ENCODE data around the gene STEAP1B. TPM values are rescaled to one million over a fixed set of nuclear protein-coding genes. Genes with fewer than 3 reads are reported as not detected.

Gene STEAP1B
- total and polyA plus RNA-seq, 2 of the 4 experiments (the other 2 are of a cell fraction), result 7.9 to 13.8 TPM

DNA sequence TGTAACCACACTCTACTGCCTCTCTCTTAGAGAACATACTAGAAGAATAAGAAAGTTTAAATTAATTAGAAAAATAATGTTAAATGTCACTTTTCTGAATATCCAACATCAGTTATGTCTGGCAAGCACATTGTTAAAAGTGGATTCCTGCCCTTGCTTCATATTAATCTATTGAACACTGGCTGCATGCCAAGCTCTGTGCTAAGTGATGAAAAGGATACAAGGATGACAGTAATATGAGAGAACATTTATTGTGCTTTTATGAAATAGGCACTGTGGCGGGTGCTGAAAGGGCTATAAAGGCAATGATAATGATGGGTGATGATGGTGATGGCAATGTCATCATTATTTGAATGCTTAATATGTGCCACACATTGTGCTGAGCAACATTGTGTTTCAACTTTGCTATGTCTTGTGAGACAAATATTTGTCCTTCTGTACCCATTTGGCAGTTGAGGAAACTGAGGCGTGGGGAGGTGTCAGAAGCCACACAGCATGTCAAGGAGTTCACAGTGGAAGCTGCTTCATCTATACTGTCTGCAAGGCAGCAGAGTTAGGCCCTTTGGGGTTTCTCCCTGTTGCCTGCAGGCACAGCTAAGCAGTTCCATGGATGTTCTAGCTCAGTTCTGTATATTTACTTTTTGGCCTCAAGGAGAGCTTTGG lies 78.9 kb downstream of the STEAP1B start:
- H2BK15ac ChIP-seq (ENCODE audit: low read depth, low read length), result no peak overlapping the region
- H2AFZ ChIP-seq (replicated peaks; ENCODE audit: low read length, poor library complexity), result no peak overlapping the region
- H3K36me3 ChIP-seq (ENCODE audit: control insufficient read depth, insufficient read depth, low read length), result no peaks in the 10 kb centered on the region
- no peak overlapping the region for H4K5ac ChIP-seq (ENCODE audit: low read depth, low read length)
- H3K4me2 ChIP-seq (ENCODE audit: low read depth, low read length), result no peak overlapping the region
- no peak overlapping the region for H3K27ac ChIP-seq (ENCODE audit: insufficient read depth, low read length)
- H3K18ac ChIP-seq (ENCODE audit: low read depth, low read length), result no peak overlapping the region
- in situ Hi-C loops (cut with MboI; ENCODE audit: low sequenced_read_pairs) (no loop called here), intact Hi-C loops (cut with micrococcal nuclease) (no loop called here), dilution Hi-C loops (cut with HindIII; ENCODE audit: low sequenced_read_pairs, unreplicated experiment) (no loop called here)
- H3K14ac ChIP-seq (replicated peaks; ENCODE audit: low read depth, low read length), result no peak overlapping the region
- DNase-seq (no peak), ATAC-seq (ENCODE audit: low read depth) (no peak)
- TF ChIP-seq CTCF (conservative IDR thresholded peaks at IDR 0.05; ENCODE audit: low read depth, low read length) (no peak), POLR2A (IDR thresholded peaks at IDR 0.05; ENCODE audit: low read depth, low read length) (no peak), MXI1 (IDR thresholded peaks at IDR 0.05; ENCODE audit: borderline replicate concordance, low read depth, low read length) (no peak), MAZ (IDR thresholded peaks at IDR 0.05; ENCODE audit: borderline replicate concordance, low read depth, low read length) (no peak), RAD21 (IDR thresholded peaks at IDR 0.05; ENCODE audit: low read length) (no peak), CEBPB (IDR thresholded peaks at IDR 0.05; ENCODE audit: low read depth, low read length) (no peak), BHLHE40 (IDR thresholded peaks at IDR 0.05; ENCODE audit: low read depth, low read length) (no peak), FOS (IDR thresholded peaks at IDR 0.05; ENCODE audit: low read depth, low read length) (no peak), CHD1 (IDR thresholded peaks at IDR 0.05; ENCODE audit: low read depth, low read length) (no peak), RCOR1 (IDR thresholded peaks at IDR 0.05; ENCODE audit: insufficient replicate concordance, low read length) (no peak)
- TF ChIP-seq, protein P1, sequence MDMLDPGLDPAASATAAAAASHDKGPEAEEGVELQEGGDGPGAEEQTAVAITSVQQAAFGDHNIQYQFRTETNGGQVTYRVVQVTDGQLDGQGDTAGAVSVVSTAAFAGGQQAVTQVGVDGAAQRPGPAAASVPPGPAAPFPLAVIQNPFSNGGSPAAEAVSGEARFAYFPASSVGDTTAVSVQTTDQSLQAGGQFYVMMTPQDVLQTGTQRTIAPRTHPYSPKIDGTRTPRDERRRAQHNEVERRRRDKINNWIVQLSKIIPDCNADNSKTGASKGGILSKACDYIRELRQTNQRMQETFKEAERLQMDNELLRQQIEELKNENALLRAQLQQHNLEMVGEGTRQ (IDR thresholded peaks at IDR 0.05; ENCODE audit: low read depth, low read length), result no peak
- TF ChIP-seq, protein P2, sequence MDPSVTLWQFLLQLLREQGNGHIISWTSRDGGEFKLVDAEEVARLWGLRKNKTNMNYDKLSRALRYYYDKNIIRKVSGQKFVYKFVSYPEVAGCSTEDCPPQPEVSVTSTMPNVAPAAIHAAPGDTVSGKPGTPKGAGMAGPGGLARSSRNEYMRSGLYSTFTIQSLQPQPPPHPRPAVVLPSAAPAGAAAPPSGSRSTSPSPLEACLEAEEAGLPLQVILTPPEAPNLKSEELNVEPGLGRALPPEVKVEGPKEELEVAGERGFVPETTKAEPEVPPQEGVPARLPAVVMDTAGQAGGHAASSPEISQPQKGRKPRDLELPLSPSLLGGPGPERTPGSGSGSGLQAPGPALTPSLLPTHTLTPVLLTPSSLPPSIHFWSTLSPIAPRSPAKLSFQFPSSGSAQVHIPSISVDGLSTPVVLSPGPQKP (IDR thresholded peaks at IDR 0.05; ENCODE audit: borderline replicate concordance, low read depth, low read length), result no peak
- ChIA-PET CTCF (no interaction called here), POLR2A (ENCODE audit: unreplicated experiment) (no interaction called here)
- H3K23ac ChIP-seq (ENCODE audit: low read depth, low read length), result no peak overlapping the region
- no peak overlapping the region for H2AK9ac ChIP-seq (replicated peaks; ENCODE audit: low read depth, low read length, poor library complexity)
- no peak overlapping the region for H2BK20ac ChIP-seq (ENCODE audit: low read depth, low read length)
- H3K9me3 ChIP-seq (ENCODE audit: control insufficient read depth, insufficient read depth, low read length), result no peaks in the 10 kb centered on the region
- WGBS, 2 experiments (ENCODE audit: extremely low coverage in 2 of 2, insufficient read length in 1 of 2), result 63% methylated on average over 2 of the region's 2 CpGs; no CpG with 5 or more reads in 1 of the 2 experiments
- no peak overlapping the region for H3K4ac ChIP-seq (ENCODE audit: low read depth, low read length)
- H3K56ac ChIP-seq (ENCODE audit: extremely low read depth, insufficient read depth, low read length), result no peak overlapping the region
- H4K20me1 ChIP-seq (ENCODE audit: insufficient read depth, low read length), result no peaks in the 10 kb centered on the region
- no peaks in the 10 kb centered on the region for H3K4me1 ChIP-seq (ENCODE audit: control insufficient read depth, insufficient read depth, low read length)
- no TSS peak for BruUV-seq (replicated peaks)
- H2AK5ac ChIP-seq (ENCODE audit: low read depth, low read length), result no peak overlapping the region
- no peak overlapping the region for H3K9ac ChIP-seq (ENCODE audit: low read depth, low read length)
- no peak overlapping the region for H4K8ac ChIP-seq (ENCODE audit: low read depth in 2 of 2, low read length in 2 of 2)
- H3K27me3 ChIP-seq (ENCODE audit: control insufficient read depth, insufficient read depth, low read length), result no peaks in the 10 kb centered on the region
- H3K9me1 ChIP-seq (ENCODE audit: insufficient read depth, low read length), result no peaks in the 10 kb centered on the region
- H3K4me3 ChIP-seq (ENCODE audit: insufficient read depth, low read depth, low read length), result no peak overlapping the region
- H4K91ac ChIP-seq (ENCODE audit: insufficient read depth, low read depth, low read length), result no peak overlapping the region
- no peak overlapping the region for H2BK5ac ChIP-seq (ENCODE audit: low read depth, low read length, poor library complexity, severe bottlenecking)
- H3K79me1 ChIP-seq (ENCODE audit: low read depth in 1 of 2, low read length in 2 of 2), result no peaks in the 10 kb centered on the region
- H2BK120ac ChIP-seq (ENCODE audit: low read depth, low read length), result no peak overlapping the region
